Urinary bladder (tissue), 4 donors: ENCODE data around the gene SSTR1. TPM values are rescaled to one million over a fixed set of nuclear protein-coding genes. Genes with fewer than 3 reads are reported as not detected.

Experiments
- DNase-seq: peaks from one replicate; pipeline ENCODE4 v3.0.0-alpha.2; 2015; ENCODE audit errors: extremely low spot score
- H3K27ac ChIP-seq: one replicate; pipeline ENCODE4 v1.5.1; 2013; ENCODE audit warnings: low read depth, mild to moderate bottlenecking, moderate library complexity
- H3K36me3 ChIP-seq: one replicate; pipeline ENCODE4 v1.6.1; 2013; ENCODE audit warnings: mild to moderate bottlenecking, moderate library complexity; ENCODE audit not compliant: insufficient read depth
- H3K4me1 ChIP-seq: one replicate; pipeline ENCODE4 v1.6.1; 2013; ENCODE audit warnings: mild to moderate bottlenecking, moderate library complexity; ENCODE audit not compliant: insufficient read depth
- H3K4me3 ChIP-seq: one replicate; pipeline ENCODE4 v1.5.1; 2013; ENCODE audit warnings: low read depth, low read length
- WGBS: extraction: QIAGEN DNeasy Blood & Tissue Kit; methylation state at CpG from one replicate; pipeline ENCODE4 v1.1.7; 2013; 5-methylcytosine and 5-hydroxymethylcytosine counted together
- polyA plus RNA-seq: library from polyadenylated mRNA; stranded (reverse); fragments of 200-250 nt; gene quantifications from one replicate; pipeline ENCODE4 v1.2.3, GENCODE V29; 2013
- total RNA-seq: library from RNA; depleted of rRNA; stranded (reverse); fragments of >200 nt; gene quantifications from one replicate; pipeline ENCODE4 v1.2.3, GENCODE V29; 2014
- donor health status: healthy with polysubstance abuse.
- donor health status: healthy.

SSTR1 gene
- total and polyA plus RNA-seq, 2 donors, result 0.37 to 2.6 TPM

- Histone ChIP-seq H3K4me3 (no peak overlapping the region), H3K4me1 (no peaks in the 10 kb centered on the region), H3K36me3 (no peaks in the 10 kb centered on the region), H3K27ac (no peak overlapping the region)
- no peak for DNase-seq
- WGBS, result 87% methylated on average over 1 of the region's 1 CpG
Observed at GRCh38 chr14:38238332-38238731, 30.6 kb downstream of the SSTR1 start.

GRCh38 chr14:38238878-38239277, 31.2 kb downstream of the SSTR1 start:
- H3K36me3 ChIP-seq, result no peaks in the 10 kb centered on the region
- H3K4me1 ChIP-seq, result no peaks in the 10 kb centered on the region
- H3K27ac ChIP-seq, result no peak overlapping the region
- DNase-seq, result no peak
- no peak overlapping the region for H3K4me3 ChIP-seq

- no peaks in the 10 kb centered on the region for H3K4me1 ChIP-seq
- 31% methylated on average over 1 of the region's 1 CpG for WGBS
- H3K4me3 ChIP-seq, result no peak overlapping the region
- H3K27ac ChIP-seq, result no peak overlapping the region
- DNase-seq, result no peak
- no peaks in the 10 kb centered on the region for H3K36me3 ChIP-seq
Observed at GRCh38 chr14:38243696-38244240, 36.1 kb downstream of the SSTR1 start.

- no peak overlapping the region for H3K27ac ChIP-seq
- no peak overlapping the region for H3K4me3 ChIP-seq
- DNase-seq, result no peak
- WGBS, result 94% methylated on average over 3 of the region's 3 CpGs
- H3K36me3 ChIP-seq, result no peaks in the 10 kb centered on the region
- no peaks in the 10 kb centered on the region for H3K4me1 ChIP-seq
Observed at GRCh38 chr14:38248321-38249028, 40.8 kb downstream of the SSTR1 start.

GRCh38 chr14:38250331-38250730, 42.6 kb downstream of the SSTR1 start:
- no peak overlapping the region for H3K4me3 ChIP-seq
- H3K36me3 ChIP-seq, result no peaks in the 10 kb centered on the region
- no peak overlapping the region for H3K27ac ChIP-seq
- H3K4me1 ChIP-seq, result no peaks in the 10 kb centered on the region
- no peak for DNase-seq

GRCh38 chr14:38252066-38252710, 44.5 kb downstream of the SSTR1 start:
- no peak overlapping the region for H3K27ac ChIP-seq
- WGBS, result 77% methylated on average over 4 of the region's 4 CpGs
- no peak overlapping the region for H3K4me3 ChIP-seq
- no peaks in the 10 kb centered on the region for H3K36me3 ChIP-seq
- DNase-seq, result no peak
- no peaks in the 10 kb centered on the region for H3K4me1 ChIP-seq

GRCh38 chr14:38253676-38254075, 46.0 kb downstream of the SSTR1 start:
- WGBS, result 65% methylated on average over 4 of the region's 4 CpGs
- peak overlapping the region; percentile 11 for H3K4me3 ChIP-seq
- no peak for DNase-seq
- no peaks in the 10 kb centered on the region for H3K4me1 ChIP-seq
- no peaks in the 10 kb centered on the region for H3K36me3 ChIP-seq
- H3K27ac ChIP-seq, result no peak overlapping the region

GRCh38 chr14:38254571-38255407, 47.1 kb downstream of the SSTR1 start:
- Histone ChIP-seq H3K4me1 (no peaks in the 10 kb centered on the region), H3K4me3 (peak overlapping the region; percentile 46), H3K36me3 (no peaks in the 10 kb centered on the region), H3K27ac (no peak overlapping the region)
- WGBS, result 19% methylated on average over 44 of the region's 44 CpGs
- no peak for DNase-seq

- no peak overlapping the region for H3K27ac ChIP-seq
- no peak for DNase-seq
- H3K4me1 ChIP-seq, result no peaks in the 10 kb centered on the region
- no peaks in the 10 kb centered on the region for H3K36me3 ChIP-seq
- peak overlapping the region; percentile 46 for H3K4me3 ChIP-seq
- WGBS, result under 1% methylated on average over 29 of the region's 29 CpGs
Observed at GRCh38 chr14:38255408-38255672, 47.6 kb downstream of the SSTR1 start.

GRCh38 chr14:38255673-38256532, 48.2 kb downstream of the SSTR1 start, which contains the start of gene CLEC14A:
CLEC14A (minus strand) TSS chr14:38256093; CDS start chr14:38256022, 71 bp downstream.
- WGBS, result 13% methylated on average over 68 of the region's 68 CpGs
- DNase-seq, result peak; percentile 14

GRCh38 chr14:38256533-38256840, 48.8 kb downstream of the SSTR1 start:
- H3K27ac ChIP-seq, result no peak overlapping the region
- WGBS, result 48% methylated on average over 5 of the region's 5 CpGs
- H3K36me3 ChIP-seq, result no peaks in the 10 kb centered on the region
- H3K4me1 ChIP-seq, result no peaks in the 10 kb centered on the region
- H3K4me3 ChIP-seq, result no peak overlapping the region
- no peak for DNase-seq

More at GRCh38 chr14:38255673-38256532, 48.2 kb downstream of the SSTR1 start, which contains the start of gene CLEC14A:
- Histone ChIP-seq H3K4me1 (no peaks in the 10 kb centered on the region), H3K36me3 (no peaks in the 10 kb centered on the region), H3K4me3 (peak within 1 kb of the TSS; percentile 46), H3K27ac (no peak within 1 kb of the TSS)

- DNase-seq, result no peak
- 71% methylated on average over 2 of the region's 2 CpGs for WGBS
- H3K27ac ChIP-seq, result no peak overlapping the region
- no peak overlapping the region for H3K4me3 ChIP-seq
- H3K36me3 ChIP-seq, result no peaks in the 10 kb centered on the region
- no peaks in the 10 kb centered on the region for H3K4me1 ChIP-seq
Observed at GRCh38 chr14:38257507-38257906, 49.8 kb downstream of the SSTR1 start.

GRCh38 chr14:38261620-38262019, 53.9 kb downstream of the SSTR1 start:
- DNase-seq, result no peak
- WGBS, result 86% methylated on average over 1 of the region's 1 CpG
- Histone ChIP-seq H3K4me3 (no peak overlapping the region), H3K27ac (no peak overlapping the region), H3K4me1 (no peaks in the 10 kb centered on the region), H3K36me3 (no peaks in the 10 kb centered on the region)
